Measurements from ENCODE around the gene SIRT5.

SIRT5 gene

GRCh38 chr6:13554929-13555333 is 19.5 kb upstream of the SIRT5 start:
- DNase-seq, result no peak

- DNase-seq, result no peak
Measured at GRCh38 chr6:13557841-13558240, 16.6 kb upstream of the SIRT5 start.

GRCh38 chr6:13558718-13559117 is 15.7 kb upstream of the SIRT5 start:
- DNase-seq, result no peak

- DNase-seq, result no peak
Measured at GRCh38 chr6:13559251-13559650, 15.2 kb upstream of the SIRT5 start.

GRCh38 chr6:13559968-13560650 is 14.3 kb upstream of the SIRT5 start:
- no peak for DNase-seq

- no peak for DNase-seq
Measured at GRCh38 chr6:13560651-13561044, 13.8 kb upstream of the SIRT5 start.

- DNase-seq, result no peak
Measured at GRCh38 chr6:13561624-13562267, 12.7 kb upstream of the SIRT5 start.

- DNase-seq, result no peak
Measured at GRCh38 chr6:13563009-13563408, 11.4 kb upstream of the SIRT5 start.

GRCh38 chr6:13565921-13566320 is 8.5 kb upstream of the SIRT5 start:
- no peak for DNase-seq

- DNase-seq, result no peak
Measured at GRCh38 chr6:13566500-13566899, 7.9 kb upstream of the SIRT5 start.

- DNase-seq, result no peak
Measured at GRCh38 chr6:13568970-13569369, 5.4 kb upstream of the SIRT5 start.

GRCh38 chr6:13572240-13572639 is 2.2 kb upstream of the SIRT5 start:
- DNase-seq, result no peak

- DNase-seq, result no peak
Measured at GRCh38 chr6:13572951-13573654, 1.3 kb upstream of the SIRT5 start.

- DNase-seq, result no peak
Measured at GRCh38 chr6:13573669-13574110, 711 bp upstream of the SIRT5 start.

- peak; percentile 61 for DNase-seq
Measured at GRCh38 chr6:13574149-13574570, 241 bp upstream of the SIRT5 start.

- no peak for DNase-seq
Measured at GRCh38 chr6:13575377-13575775, 975 bp downstream of the SIRT5 start.

GRCh38 chr6:13576017-13576416 is 1.6 kb downstream of the SIRT5 start:
- no peak for DNase-seq

GRCh38 chr6:13577926-13578325 is 3.5 kb downstream of the SIRT5 start:
- no peak for DNase-seq

- DNase-seq, result no peak
Measured at GRCh38 chr6:13579911-13580310, 5.5 kb downstream of the SIRT5 start.

- DNase-seq, result no peak
Measured at GRCh38 chr6:13581700-13582229, 7.4 kb downstream of the SIRT5 start.

GRCh38 chr6:13586603-13587542 is 12.5 kb downstream of the SIRT5 start:
- no peak for DNase-seq

- no peak for DNase-seq
Measured at GRCh38 chr6:13589801-13590200, 15.4 kb downstream of the SIRT5 start.

Measured in NCI-H1417 treated with DMSO at 0.1 percent for 48 hours (cell line).